Fibroblast of the aortic adventitia (primary cell): ENCODE measurements around the gene SNX10. TPM values are rescaled to one million over a fixed set of nuclear protein-coding genes. Genes with fewer than 3 reads are reported as not detected.

Source experiments
- DNase-seq: peaks from one replicate; pipeline ENCODE4 v3.0.0-alpha.2; 2010; ENCODE audit warnings: low read depth
- H3K4me3 ChIP-seq: 2 replicates; pipeline ENCODE4 v1.5.1; 2011; ENCODE audit warnings: low read depth, mild to moderate bottlenecking, control low read depth, low read length, moderate library complexity
- CTCF ChIP-seq: IDR thresholded peaks from 2 replicates; pipeline ENCODE4 v1.5.1; 2011; ENCODE audit warnings: mild to moderate bottlenecking, low read length, control low read depth, inconsistent platforms; ENCODE audit not compliant: insufficient read depth
- total RNA-seq: library from RNA; depleted of rRNA; stranded (reverse); fragments of >200 nt; gene quantifications from 2 replicates; pipeline ENCODE4 v1.2.3, GENCODE V29; 2012; ENCODE audit warnings: low replicate concordance

The SNX10 gene
- total RNA-seq, 1 donor = 0.09 TPM

DNA sequence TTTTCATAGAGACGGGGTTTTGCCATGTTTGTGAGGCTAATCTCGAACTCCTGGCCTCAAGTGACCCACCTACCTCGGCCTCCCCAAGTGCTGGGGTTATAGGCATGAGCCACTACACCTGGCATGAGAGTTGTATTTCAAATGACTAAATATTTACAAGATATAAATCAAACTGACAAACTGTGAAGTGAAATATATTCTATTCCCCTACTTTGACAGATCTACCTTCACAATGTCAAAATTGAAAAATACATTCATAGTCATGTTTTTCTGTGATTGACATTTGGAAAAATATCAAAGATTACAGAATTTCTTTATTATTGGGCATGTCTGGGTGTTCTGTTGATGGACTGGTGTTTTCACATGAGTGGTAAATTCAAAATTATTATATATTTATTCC lies 16.4 kb upstream of the SNX10 start:
- no peak for TF ChIP-seq CTCF
- no peak for DNase-seq
- H3K4me3 ChIP-seq = no peak overlapping the region

DNA sequence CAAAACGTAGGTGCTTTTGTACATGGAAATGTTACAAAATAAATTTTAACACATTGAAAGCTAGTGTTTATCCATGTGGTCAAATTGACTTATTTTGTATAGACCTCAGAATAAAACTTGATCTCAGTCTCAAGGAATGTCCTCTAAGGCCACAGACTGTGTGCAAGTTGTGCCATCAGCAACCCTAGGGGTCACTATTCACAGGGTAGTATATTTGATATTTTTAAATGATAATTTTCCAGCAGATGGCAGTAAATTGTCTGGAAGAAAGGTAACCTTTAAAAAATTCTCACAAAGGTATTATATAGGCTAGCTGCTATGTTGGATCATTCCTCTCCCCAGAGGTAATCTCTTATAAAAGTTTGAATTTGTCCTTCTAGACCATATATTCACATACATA lies 12.9 kb upstream of the SNX10 start:
- peak; percentile 2 for DNase-seq
- no peak overlapping the region for H3K4me3 ChIP-seq
- peak; percentile 11 for TF ChIP-seq CTCF

- DNase-seq = peak; percentile 5
- no peak overlapping the region for H3K4me3 ChIP-seq
- no peak for TF ChIP-seq CTCF
These were observed 12.3 kb upstream of the SNX10 start for GRCh38 chr7:26279405-26279804.

- TF ChIP-seq CTCF = no peak
- no peak overlapping the region for H3K4me3 ChIP-seq
- no peak for DNase-seq
These were observed 11.6 kb upstream of the SNX10 start for GRCh38 chr7:26280097-26280496.

- DNase-seq = no peak
- TF ChIP-seq CTCF = no peak
- H3K4me3 ChIP-seq = no peak overlapping the region
These were observed 10.9 kb upstream of the SNX10 start for GRCh38 chr7:26280723-26281122.

DNA sequence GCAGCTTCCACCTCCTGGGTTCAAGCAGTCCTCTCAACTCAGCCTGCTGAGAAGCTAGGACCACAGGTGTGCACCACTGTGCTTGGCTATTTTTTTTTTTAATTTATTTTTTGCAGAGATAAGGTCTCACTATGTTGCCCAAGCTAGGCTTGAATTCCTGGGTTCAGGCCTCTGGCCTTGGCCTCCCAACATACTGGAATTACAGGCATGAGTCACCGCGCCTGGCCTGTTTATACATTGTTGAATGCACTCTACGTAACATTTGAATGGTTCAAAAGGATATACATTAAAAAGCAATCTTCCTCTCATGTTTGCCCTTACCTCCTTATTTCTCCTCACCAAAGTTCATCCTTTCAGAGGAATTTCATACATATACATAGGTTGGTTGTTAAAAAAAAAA lies 7.2 kb upstream of the SNX10 start:
- DNase-seq = no peak
- H3K4me3 ChIP-seq = no peak overlapping the region
- no peak for TF ChIP-seq CTCF

- no peak for DNase-seq
- TF ChIP-seq CTCF = no peak
- no peak overlapping the region for H3K4me3 ChIP-seq
These were observed 6.5 kb upstream of the SNX10 start for GRCh38 chr7:26284995-26285632.
